Activated CD8-positive, alpha-beta memory T cell treated with anti-CD3 and anti-CD28 coated beads for 36 hours (primary cell): ENCODE measurements around the gene MYO5C. TPM values are rescaled to one million over a fixed set of nuclear protein-coding genes. Genes with fewer than 3 reads are reported as not detected.

Source experiments
- CTCF ChIA-PET: fragments of 350-600 bp; sonication (Branson Sonifier 250); formaldehyde crosslinking; loops from one replicate; lab custom pipeline; 2021; ENCODE audit warnings: antibody characterized with exemption; lab: Charles Lee
- POLR2A ChIA-PET: fragments of 350-600 bp; sonication (Branson Sonifier 250); formaldehyde crosslinking; loops from one replicate; lab custom pipeline; 2021; ENCODE audit warnings: antibody characterized with exemption; lab: Charles Lee
- total RNA-seq, 2 experiments: library from RNA; stranded (reverse); gene quantifications; one replicate each; pipeline ENCODE4 v1.2.3, GENCODE V29; 2021

The MYO5C gene
- total RNA-seq, 2 experiments from 2014 or later, result 0.17 to 0.23 TPM

GRCh38 chr15:52234596-52235541, 60.7 kb downstream of the MYO5C start:
- CTCF ChIA-PET, result interaction anchor here (0.5 to 1.5 kb wide), 2 partner anchors 156 to 499 kb away, joined by 3 read pairs; no protein-coding TSS in a partner anchor
- POLR2A ChIA-PET, result no interaction called here

DNA sequence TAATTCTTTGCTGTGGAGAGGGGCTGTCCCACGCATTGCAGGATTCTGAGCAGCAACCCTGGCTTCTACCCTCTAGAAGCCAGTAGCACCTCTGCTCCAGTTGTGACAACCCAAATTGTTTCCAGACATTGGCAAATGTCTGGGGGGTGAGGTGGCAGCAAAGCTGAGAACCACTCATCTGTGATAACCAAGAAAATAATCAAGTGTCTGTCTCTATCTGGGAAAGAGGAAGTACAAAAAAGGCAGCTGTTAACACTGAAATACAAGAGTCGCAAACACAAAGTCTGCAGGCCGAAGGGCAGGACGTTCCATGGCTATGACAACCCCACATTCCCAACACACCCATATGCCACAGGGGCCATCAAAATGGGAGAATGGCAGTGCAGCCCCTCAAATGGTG, 62.2 kb downstream of the MYO5C start:
- CTCF ChIA-PET, result interaction anchor here (1.5 kb wide), 1 partner anchor 154 kb away, joined by 3 read pairs; no protein-coding TSS in a partner anchor
- POLR2A ChIA-PET, result no interaction called here

DNA sequence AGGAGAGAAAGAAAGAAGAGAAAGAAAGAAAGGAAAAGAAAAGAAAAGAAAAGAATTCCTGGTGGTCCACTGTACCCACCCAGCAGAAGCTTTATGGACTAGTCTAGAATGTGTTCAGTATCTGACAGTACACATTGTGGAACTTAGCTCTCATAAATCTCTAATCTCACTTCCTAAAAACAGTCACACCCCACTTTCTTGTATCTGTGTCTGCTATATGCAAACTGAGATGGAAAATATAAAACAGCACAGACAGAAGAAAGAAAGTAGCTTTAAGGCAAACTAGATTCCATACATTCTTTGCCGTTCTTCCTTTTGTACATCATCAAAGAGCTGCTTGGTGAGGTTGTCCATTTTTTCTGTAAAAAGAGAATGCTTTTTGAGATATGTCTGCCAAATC, 63.3 kb downstream of the MYO5C start:
- CTCF ChIA-PET, result no interaction called here
- POLR2A ChIA-PET, result no interaction called here

DNA sequence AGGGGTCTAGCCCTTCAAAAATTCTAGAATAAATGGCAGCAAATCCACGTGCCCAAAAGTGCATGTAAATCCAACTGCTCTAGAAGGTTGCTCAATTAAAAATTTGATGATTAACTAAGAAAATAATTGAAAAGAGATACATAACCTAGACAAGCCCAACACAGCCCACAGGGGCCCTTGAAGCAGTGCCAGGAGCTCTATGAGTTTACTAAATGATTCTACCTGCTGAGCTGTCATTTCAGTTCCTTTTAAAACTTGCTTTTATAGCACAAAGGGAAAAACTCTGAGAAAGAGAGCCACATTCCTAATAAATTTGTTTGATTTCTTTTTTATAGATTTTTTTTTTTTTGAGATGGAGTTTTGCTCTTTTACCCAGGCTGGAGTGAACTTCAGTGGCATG, 65.5 kb downstream of the MYO5C start:
- POLR2A ChIA-PET, result no interaction called here
- CTCF ChIA-PET, result interaction anchor here (1.4 kb wide), 1 partner anchor 9 kb away, joined by 3 read pairs; no protein-coding TSS in a partner anchor

DNA sequence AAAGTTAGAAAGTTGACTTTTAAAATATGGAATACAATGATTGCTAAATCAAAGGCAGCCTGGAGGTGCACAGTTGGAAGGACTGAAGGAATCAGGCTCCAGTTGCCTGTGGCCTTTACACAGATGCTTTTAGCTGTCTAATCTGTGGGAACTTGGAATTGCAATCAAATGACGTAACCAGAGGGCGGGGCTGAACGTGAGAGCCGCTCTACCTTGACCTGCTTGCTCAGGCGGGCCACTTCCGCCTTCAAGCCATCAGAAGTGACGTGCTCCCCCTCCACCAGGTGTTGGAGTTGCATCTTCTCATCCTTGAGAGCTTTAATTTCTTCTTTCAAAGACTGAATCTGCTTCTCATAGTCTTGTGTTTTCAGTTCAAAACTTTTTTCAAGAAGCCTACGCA, 66.7 kb downstream of the MYO5C start:
- ChIA-PET POLR2A (no interaction called here), CTCF (interaction anchor here (1.3 to 1.4 kb wide), 2 partner anchors 11 to 53 kb away, joined by 3 to 4 read pairs; no protein-coding TSS in a partner anchor)

GRCh38 chr15:52227456-52227855, 68.1 kb downstream of the MYO5C start:
- POLR2A ChIA-PET, result no interaction called here

GRCh38 chr15:52225230-52225629, 70.4 kb downstream of the MYO5C start:
- POLR2A ChIA-PET, result no interaction called here

More at GRCh38 chr15:52227456-52227855, 68.1 kb downstream of the MYO5C start:
- CTCF ChIA-PET, result interaction anchor here (0.5 to 2.7 kb wide), 13 partner anchors 10 to 256 kb away, joined by 3 to 8 read pairs (median 3); partner anchors contain the start of gene LEO1

GRCh38 chr15:52224211-52224610, 71.4 kb downstream of the MYO5C start:
- ChIA-PET POLR2A (no interaction called here), CTCF (no interaction called here)

More at GRCh38 chr15:52225230-52225629, 70.4 kb downstream of the MYO5C start:
- CTCF ChIA-PET, result no interaction called here

- ChIA-PET CTCF (no interaction called here), POLR2A (no interaction called here)
Observed at GRCh38 chr15:52221730-52222129, 73.9 kb downstream of the MYO5C start.

- CTCF ChIA-PET, result interaction anchor here (1.6 kb wide), 1 partner anchor 142 kb away, joined by 4 read pairs; no protein-coding TSS in a partner anchor
Observed at GRCh38 chr15:52220937-52221660, 74.5 kb downstream of the MYO5C start.

DNA sequence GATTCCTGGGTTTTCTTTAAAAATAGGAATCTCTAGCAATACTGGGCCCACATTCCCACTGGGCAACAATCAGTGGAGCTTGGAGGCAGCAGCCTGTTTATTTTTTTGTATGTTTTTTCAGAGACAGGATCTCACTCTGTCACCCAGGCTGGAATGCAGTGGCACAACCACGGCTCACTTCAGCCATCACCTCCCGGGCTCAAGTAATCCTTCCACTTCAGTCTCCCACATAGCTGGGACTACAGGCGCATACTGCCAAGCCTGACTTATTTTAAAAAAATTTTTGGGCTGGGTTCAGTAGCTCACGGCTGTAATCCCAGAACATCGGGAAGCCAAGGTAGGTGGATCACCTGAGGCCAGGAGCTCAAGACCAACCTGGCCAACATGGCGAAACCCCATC, 75.4 kb downstream of the MYO5C start:
- ChIA-PET POLR2A (interaction anchor here (0.7 kb wide), 1 partner anchor 49 kb away, joined by 3 read pairs; no protein-coding TSS in a partner anchor), CTCF (interaction anchor here (0.7 to 1.6 kb wide), 2 partner anchors 22 to 141 kb away, joined by 4 read pairs; no protein-coding TSS in a partner anchor)

More at GRCh38 chr15:52220937-52221660, 74.5 kb downstream of the MYO5C start:
- POLR2A ChIA-PET, result no interaction called here

GRCh38 chr15:52218816-52219215, 76.8 kb downstream of the MYO5C start:
- ChIA-PET CTCF (no interaction called here), POLR2A (no interaction called here)

- ChIA-PET CTCF (no interaction called here), POLR2A (no interaction called here)
Observed at GRCh38 chr15:52218371-52218770, 77.2 kb downstream of the MYO5C start.

DNA sequence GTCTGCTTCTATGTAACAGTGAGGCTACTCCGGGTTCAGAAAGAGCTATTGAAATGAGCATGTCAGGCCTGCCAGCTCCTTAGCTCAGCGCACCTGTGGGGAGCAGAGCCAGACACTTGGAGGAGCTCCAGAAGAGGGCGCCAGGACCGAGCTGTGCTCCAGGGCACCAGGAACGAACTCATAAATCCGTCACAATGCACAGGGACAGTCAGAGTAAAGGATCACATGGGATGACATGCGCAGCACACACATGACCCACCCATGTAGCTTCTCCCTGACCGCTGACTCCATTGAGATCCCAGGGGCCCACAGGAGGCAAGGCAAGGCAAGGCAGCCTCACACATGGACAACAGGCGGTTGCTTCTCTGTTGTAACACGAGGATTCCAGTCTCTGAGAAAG, 78.4 kb downstream of the MYO5C start:
- CTCF ChIA-PET, result interaction anchor here (0.5 to 1.4 kb wide), 2 partner anchors 10 to 53 kb away, joined by 3 to 8 read pairs; no protein-coding TSS in a partner anchor
- POLR2A ChIA-PET, result no interaction called here

- ChIA-PET POLR2A (interaction anchor here (0.7 kb wide), 1 partner anchor 239 kb away, joined by 3 read pairs; no protein-coding TSS in a partner anchor), CTCF (no interaction called here)
Observed at GRCh38 chr15:52214553-52214952, 81.1 kb downstream of the MYO5C start.

DNA sequence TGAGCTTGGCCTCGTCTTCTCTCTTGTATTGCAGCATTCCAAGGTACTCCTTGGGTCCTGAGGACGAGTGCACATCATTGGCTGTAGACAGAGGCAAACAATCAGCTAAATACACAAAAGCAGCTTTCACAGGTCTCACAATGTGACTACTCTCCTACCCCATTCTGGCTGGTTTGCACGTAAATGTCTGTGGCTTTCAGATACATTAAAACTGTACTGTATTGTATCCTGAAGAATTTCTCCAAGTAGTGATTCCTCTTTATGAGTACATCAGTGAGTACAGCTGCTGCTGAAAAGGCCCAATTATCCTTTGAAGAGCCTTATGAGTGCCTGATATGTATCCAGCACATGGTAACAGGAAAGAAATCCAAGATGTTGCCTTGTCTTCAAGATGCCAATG, 82.4 kb downstream of the MYO5C start:
- POLR2A ChIA-PET, result no interaction called here
- CTCF ChIA-PET, result interaction anchor here (0.6 kb wide), 1 partner anchor 42 kb away, joined by 3 read pairs; no protein-coding TSS in a partner anchor

- POLR2A ChIA-PET, result interaction anchor here (0.6 kb wide), 1 partner anchor 90 kb away, joined by 7 read pairs; no protein-coding TSS in a partner anchor
- CTCF ChIA-PET, result interaction anchor here (0.6 to 1.8 kb wide), 12 partner anchors 9 to 268 kb away, joined by 3 to 8 read pairs (median 4); partner anchors contain the start of gene GNB5
Observed at GRCh38 chr15:52208306-52208946, 87.2 kb downstream of the MYO5C start.

- ChIA-PET CTCF (interaction anchor here (1.2 kb wide), 1 partner anchor 33 kb away, joined by 3 read pairs; no protein-coding TSS in a partner anchor), POLR2A (no interaction called here)
Observed at GRCh38 chr15:52207191-52207590, 88.4 kb downstream of the MYO5C start.
